ENCODE results near the gene AMMECR1L. TPM values are rescaled to one million over a fixed set of nuclear protein-coding genes. Genes with fewer than 3 reads are reported as not detected.

Gene AMMECR1L
- 11.9 and 15.2 TPM in 2 replicates for total RNA-seq

DNA sequence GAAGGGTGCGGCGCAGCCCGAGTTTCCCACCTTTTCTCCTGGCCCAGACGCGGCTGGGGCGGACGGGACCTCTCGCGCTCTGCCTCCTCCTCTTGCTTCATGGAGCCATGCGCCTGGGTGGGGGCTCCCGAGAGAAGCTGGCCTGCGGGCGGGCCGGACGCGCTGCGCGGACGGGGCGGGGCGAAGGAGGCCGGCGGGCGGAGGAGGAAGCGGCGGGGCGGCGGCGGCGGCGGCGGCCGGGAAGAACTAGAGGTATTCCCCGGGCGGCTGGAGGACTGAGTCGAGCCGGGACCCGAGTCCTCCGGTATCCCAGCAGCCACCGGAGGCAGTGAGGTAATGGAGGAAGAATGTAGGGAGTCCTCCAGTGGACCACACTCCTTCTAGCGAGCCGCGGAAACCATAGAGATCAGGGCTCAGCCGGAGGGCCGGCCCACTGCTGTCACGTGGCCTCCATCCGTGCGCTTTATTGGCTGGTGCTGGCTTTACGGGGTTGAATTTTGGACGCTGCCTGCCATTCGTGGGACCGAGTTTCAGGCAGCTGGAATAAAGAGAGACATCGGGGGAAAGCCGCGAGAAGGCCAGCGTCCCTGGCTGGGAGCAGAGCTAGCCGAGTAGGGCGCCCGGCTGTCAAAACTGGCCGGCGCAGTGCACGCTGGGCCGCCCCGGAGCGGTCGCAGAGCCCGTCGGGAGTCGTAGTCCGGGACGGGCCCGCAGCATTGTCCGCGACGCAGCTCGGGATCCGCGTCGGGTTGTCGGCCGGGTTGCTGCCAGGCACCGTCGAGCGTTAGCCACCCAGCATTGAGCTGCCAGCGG is at the start of gene AMMECR1L:
AMMECR1L (minus strand) TSS at position 177 of the 813 bp plus-strand sequence. CDS start 11,722 bp downstream, outside the sequence.

Other genes with a start within 250 kb of the AMMECR1L start
- gene GPR17, start 239.8 kb downstream of the AMMECR1L start, total RNA-seq: not detected in 2 replicates
- gene LIMS2, start 210.4 kb downstream of the AMMECR1L start, total RNA-seq: not detected in 2 replicates
- 3.6 and 6.6 TPM in 2 replicates for gene SFT2D3, start 184.5 kb downstream of the AMMECR1L start, total RNA-seq
- gene WDR33, start 74.8 kb downstream of the AMMECR1L start, total RNA-seq: 15.1 and 15.3 TPM in 2 replicates
- gene POLR2D, start 27.8 kb downstream of the AMMECR1L start, total RNA-seq: 13.0 and 22.1 TPM in 2 replicates
- gene SAP130, start 142.1 kb upstream of the AMMECR1L start, total RNA-seq: 7.1 and 9.7 TPM in 2 replicates
- gene UGGT1, start 205.2 kb upstream of the AMMECR1L start, total RNA-seq: 43.0 and 54.1 TPM in 2 replicates

All from hair follicular keratinocyte (primary cell).